GM18511 (cell line): ENCODE measurements around the gene BPI.
"Not testable (repeated sequence)": the region's sequence is repeated elsewhere in the genome, so short reads cannot be mapped to it uniquely, and the experiment has no call there.

ENCODE experiments used
- ATAC-seq: cut with Tn5 transposase; IDR thresholded peaks from one replicate; pipeline ENCODE4 v1.9.1; 2021; ENCODE audit warnings: mild to moderate bottlenecking, moderate library complexity; ENCODE audit not compliant: unreplicated experiment

BPI gene

GRCh38 chr20:38277691-38278090 lies 26.3 kb upstream of the BPI start:
- no peak for ATAC-seq

GRCh38 chr20:38278131-38278530 lies 25.8 kb upstream of the BPI start:
- ATAC-seq = no peak

GRCh38 chr20:38278763-38279162 lies 25.2 kb upstream of the BPI start:
- ATAC-seq = no peak

GRCh38 chr20:38281176-38281915 lies 22.6 kb upstream of the BPI start:
- ATAC-seq = not testable (repeated sequence)

GRCh38 chr20:38283236-38283635 lies 20.7 kb upstream of the BPI start:
- no peak for ATAC-seq

GRCh38 chr20:38284066-38284650 lies 19.8 kb upstream of the BPI start:
- not testable (repeated sequence) for ATAC-seq

- ATAC-seq = no peak
Observed at GRCh38 chr20:38284893-38285444, 19.0 kb upstream of the BPI start.

GRCh38 chr20:38286586-38287531 lies 17.1 kb upstream of the BPI start:
- no peak for ATAC-seq

GRCh38 chr20:38290829-38291814 lies 12.8 kb upstream of the BPI start:
- ATAC-seq = no peak

- ATAC-seq = no peak
Observed at GRCh38 chr20:38291966-38292365, 12.0 kb upstream of the BPI start.

- ATAC-seq = no peak
Observed at GRCh38 chr20:38293491-38294065, 10.4 kb upstream of the BPI start.

- no peak for ATAC-seq
Observed at GRCh38 chr20:38294076-38294591, 9.8 kb upstream of the BPI start.

- ATAC-seq = no peak
Observed at GRCh38 chr20:38295811-38296210, 8.1 kb upstream of the BPI start.

GRCh38 chr20:38296433-38296832 lies 7.5 kb upstream of the BPI start:
- ATAC-seq = no peak

- ATAC-seq = no peak
Observed at GRCh38 chr20:38297916-38298674, 5.9 kb upstream of the BPI start.

- no peak for ATAC-seq
Observed at GRCh38 chr20:38298768-38299288, 5.1 kb upstream of the BPI start.

- no peak for ATAC-seq
Observed at GRCh38 chr20:38299963-38300362, 4.0 kb upstream of the BPI start.

- no peak for ATAC-seq
Observed at GRCh38 chr20:38300438-38300837, 3.5 kb upstream of the BPI start.

- no peak for ATAC-seq
Observed at GRCh38 chr20:38301309-38301708, 2.6 kb upstream of the BPI start.
